Lower lobe of right lung (tissue), 2 donors: ENCODE data around the gene C2. TPM values are rescaled to one million over a fixed set of nuclear protein-coding genes. Genes with fewer than 3 reads are reported as not detected.
A peak's percentile ranks its signal among the peaks of the same experiment; 100 is the strongest.

Source experiments
- ATAC-seq, 2 donors: fragments of 200-7000 bp; cut with Tn5 transposase; one replicate each; pipeline ENCODE4 v1.9.1; 2020 to 2022; ENCODE audit warnings: mild to moderate bottlenecking in 2 of 2, moderate library complexity in 2 of 2
- DNase-seq: peaks from one replicate; pipeline ENCODE4 v3.0.0-alpha.2; 2020
- H3K27ac ChIP-seq: fragments of 200-600 bp; one replicate; pipeline ENCODE4 v1.8.0; 2022
- H3K27me3 ChIP-seq: fragments of 200-600 bp; one replicate; pipeline ENCODE4 v1.8.0; 2022; ENCODE audit warnings: low read depth
- H3K36me3 ChIP-seq: fragments of 200-600 bp; one replicate; pipeline ENCODE4 v1.8.0; 2022; ENCODE audit warnings: mild to moderate bottlenecking
- H3K4me1 ChIP-seq: fragments of 200-600 bp; one replicate; pipeline ENCODE4 v1.8.0; 2022
- H3K4me3 ChIP-seq: fragments of 200-600 bp; one replicate; pipeline ENCODE4 v1.8.0; 2022; ENCODE audit warnings: mild to moderate bottlenecking
- H3K9me3 ChIP-seq: fragments of 200-600 bp; one replicate; pipeline ENCODE4 v1.8.0; 2022
- intact Hi-C: fragments of 100-400 bp; cut with DNase I; formaldehyde crosslinking; loops from one replicate; pipeline ENCODE4 v1.11.0; 2022
- long read RNA-seq: library from polyadenylated mRNA; unstranded; transcript quantifications from one replicate; pipeline ENCODE4 v2.0.0, GENCODE V29; 2021
- total RNA-seq: library from RNA; stranded (reverse); fragmentation: NEBNext Ultra II Directional; extraction: Animal tissue kit (Norgen Biotek cat#: 25700); gene quantifications from one replicate; pipeline ENCODE4 v1.2.1, GENCODE V29; 2021
- TF ChIP-seq, protein P1 (sequence below): fragments of 200-600 bp; IDR thresholded peaks from one replicate; pipeline ENCODE4 v1.8.0; 2022; ENCODE audit warnings: antibody characterized with exemption, mild to moderate bottlenecking
- donor health status: DM: no; HTN: yes; CAD: no; lungs with severe emphysema.

The C2 gene
- total RNA-seq = 311 TPM
- long read RNA-seq, transcript C2-206 (16 exons, 2,434 nt) = minor isoform, 27 of 628 reads
- long read RNA-seq, transcript C2-201 (18 exons, 2,850 nt) = major isoform, 467 of 628 reads
- long read RNA-seq, transcript C2-205 (6 exons, 1,658 nt) = minor isoform, 16 of 628 reads
- long read RNA-seq, partial matches to known transcripts = 50 of 628 reads
- long read RNA-seq, other reads (novel, unspliced or antisense) = 66 of 628 reads

DNA sequence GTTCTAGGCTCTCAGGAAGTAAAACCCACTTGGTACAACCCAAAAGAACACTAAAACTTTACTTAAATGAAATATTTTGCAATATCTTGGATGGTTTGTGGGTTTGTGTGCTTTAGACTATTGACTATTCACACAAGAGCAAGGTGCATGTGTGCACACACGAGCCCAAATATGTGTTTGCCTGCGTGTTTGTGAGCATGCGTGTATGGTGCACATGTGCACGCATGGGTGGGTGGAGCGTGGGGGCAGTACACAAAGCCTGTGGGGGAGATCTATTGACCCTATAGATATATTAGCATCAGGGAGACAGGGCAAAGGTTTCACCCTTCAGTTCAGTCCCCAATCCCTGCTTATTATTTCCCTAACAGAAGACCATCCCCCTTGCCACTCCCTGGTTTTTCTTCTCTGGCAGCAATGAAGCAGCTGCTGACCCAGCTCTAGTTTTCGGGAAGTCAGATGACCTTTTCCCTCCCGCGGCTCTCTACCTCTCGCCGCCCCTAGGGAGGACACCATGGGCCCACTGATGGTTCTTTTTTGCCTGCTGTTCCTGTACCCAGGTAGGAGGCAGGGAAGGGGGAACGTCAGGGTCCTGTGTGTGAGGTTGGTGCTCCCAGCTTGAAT lies at the start of gene C2:
Gene C2, plus strand, starts transcription at position 476 of the 621 bp plus-strand sequence. Its CDS starts 36 bp downstream, at position 512.
- H3K9me3 ChIP-seq = no peaks in the 10 kb centered on the region
- TF ChIP-seq, protein P1, sequence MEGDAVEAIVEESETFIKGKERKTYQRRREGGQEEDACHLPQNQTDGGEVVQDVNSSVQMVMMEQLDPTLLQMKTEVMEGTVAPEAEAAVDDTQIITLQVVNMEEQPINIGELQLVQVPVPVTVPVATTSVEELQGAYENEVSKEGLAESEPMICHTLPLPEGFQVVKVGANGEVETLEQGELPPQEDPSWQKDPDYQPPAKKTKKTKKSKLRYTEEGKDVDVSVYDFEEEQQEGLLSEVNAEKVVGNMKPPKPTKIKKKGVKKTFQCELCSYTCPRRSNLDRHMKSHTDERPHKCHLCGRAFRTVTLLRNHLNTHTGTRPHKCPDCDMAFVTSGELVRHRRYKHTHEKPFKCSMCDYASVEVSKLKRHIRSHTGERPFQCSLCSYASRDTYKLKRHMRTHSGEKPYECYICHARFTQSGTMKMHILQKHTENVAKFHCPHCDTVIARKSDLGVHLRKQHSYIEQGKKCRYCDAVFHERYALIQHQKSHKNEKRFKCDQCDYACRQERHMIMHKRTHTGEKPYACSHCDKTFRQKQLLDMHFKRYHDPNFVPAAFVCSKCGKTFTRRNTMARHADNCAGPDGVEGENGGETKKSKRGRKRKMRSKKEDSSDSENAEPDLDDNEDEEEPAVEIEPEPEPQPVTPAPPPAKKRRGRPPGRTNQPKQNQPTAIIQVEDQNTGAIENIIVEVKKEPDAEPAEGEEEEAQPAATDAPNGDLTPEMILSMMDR = no peak
- H3K36me3 ChIP-seq = no peaks in the 10 kb centered on the region
- peaks cover 11% of the 10 kb centered on the region for H3K4me1 ChIP-seq
- H3K4me3 ChIP-seq = peak within 1 kb of the TSS; percentile 58
- ATAC-seq (peak; percentile 82 to 83), DNase-seq (peak; percentile 63)
- H3K27ac ChIP-seq = peak within 1 kb of the TSS; percentile 76
- H3K27me3 ChIP-seq = no peaks in the 10 kb centered on the region
- intact Hi-C loops = no loop called here

DNA sequence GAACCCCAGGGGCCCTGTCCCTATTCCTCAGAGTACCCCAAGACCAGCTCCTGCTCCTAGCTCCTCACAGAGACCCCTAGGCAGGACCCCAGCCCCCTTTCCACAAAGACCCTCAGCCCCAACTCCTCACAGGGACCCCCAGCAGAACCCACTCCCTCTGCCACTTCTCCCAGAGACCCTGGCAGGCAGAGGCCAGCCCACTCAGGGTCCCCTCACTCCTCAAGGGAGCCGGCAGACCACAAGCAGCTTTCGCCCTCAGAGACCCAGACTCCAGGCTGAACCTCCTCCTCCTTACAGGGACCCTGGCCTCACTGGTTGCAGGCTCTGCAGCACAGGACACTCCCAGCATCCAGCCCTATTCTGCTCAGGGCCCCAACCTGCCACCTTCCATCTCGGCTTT lies 49.3 kb upstream of the C2 start:
- H3K27me3 ChIP-seq = no peaks in the 10 kb centered on the region
- H3K27ac ChIP-seq = peak overlapping the region; percentile 53
- peaks cover 8% of the 10 kb centered on the region for H3K4me1 ChIP-seq
- no peak for DNase-seq
- H3K9me3 ChIP-seq = no peaks in the 10 kb centered on the region
- peak; percentile 23 to 40 for ATAC-seq
- H3K36me3 ChIP-seq = peaks cover 41% of the 10 kb centered on the region
- peak overlapping the region; percentile 42 for H3K4me3 ChIP-seq
- intact Hi-C loops = no loop called here
- TF ChIP-seq, protein P1 = no peak

DNA sequence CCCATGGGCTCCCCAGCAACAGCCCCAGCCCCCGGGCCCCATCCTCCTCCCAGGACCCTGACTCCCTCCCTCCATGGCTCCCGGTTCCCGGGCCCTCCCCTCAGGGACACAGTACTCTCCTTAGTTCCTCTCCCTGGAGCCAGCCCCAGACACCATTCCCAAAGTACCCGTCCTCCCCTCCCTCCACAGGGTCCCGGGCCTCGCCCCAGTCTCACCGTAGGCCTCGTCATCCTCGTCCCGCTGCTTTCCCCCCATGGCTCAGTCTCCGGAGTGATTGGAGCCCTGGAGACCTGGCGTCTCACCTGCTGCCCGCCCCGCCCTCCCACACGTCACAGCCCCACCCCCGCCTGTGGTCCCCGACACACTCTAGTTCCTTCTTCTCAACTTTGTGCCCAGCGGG lies 48.8 kb upstream of the C2 start, which contains the start of gene SLC44A4:
Gene SLC44A4, minus strand, starts transcription at position 272 of the 400 bp plus-strand sequence. Its CDS starts 17 bp downstream, at position 255.
- peaks cover 8% of the 10 kb centered on the region for H3K4me1 ChIP-seq
- TF ChIP-seq, protein P1 = no peak
- H3K36me3 ChIP-seq = peaks cover 46% of the 10 kb centered on the region
- intact Hi-C loops = no loop called here
- peak within 1 kb of the TSS; percentile 53 for H3K27ac ChIP-seq
- H3K4me3 ChIP-seq = peak within 1 kb of the TSS; percentile 42
- H3K9me3 ChIP-seq = no peaks in the 10 kb centered on the region
- DNase-seq (no peak), ATAC-seq (peak; percentile 67 to 86)
- H3K27me3 ChIP-seq = no peaks in the 10 kb centered on the region

DNA sequence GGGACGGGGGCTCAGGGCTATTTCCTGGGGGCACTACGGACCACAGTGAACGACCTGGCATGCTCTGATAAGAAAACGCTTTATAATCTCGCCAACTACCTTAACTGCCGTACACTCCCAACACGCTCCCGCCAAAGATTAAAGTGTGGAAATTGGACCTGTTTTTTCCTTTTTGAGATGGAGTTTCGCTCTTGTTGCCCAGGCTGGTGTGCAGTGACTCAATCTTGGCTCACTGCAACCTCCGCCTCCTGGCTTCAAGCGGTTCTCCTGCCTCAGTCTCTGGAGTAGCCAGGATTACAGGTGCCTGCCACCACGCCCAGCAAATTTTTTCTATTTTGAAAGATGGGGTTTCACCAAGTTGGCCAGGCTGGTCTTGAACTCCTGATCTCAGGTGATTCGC lies 48.4 kb upstream of the C2 start:
- Histone ChIP-seq H3K4me3 (peak overlapping the region; percentile 42), H3K27me3 (no peaks in the 10 kb centered on the region), H3K27ac (peak overlapping the region; percentile 16), H3K36me3 (peaks cover 50% of the 10 kb centered on the region), H3K9me3 (no peaks in the 10 kb centered on the region), H3K4me1 (peaks cover 8% of the 10 kb centered on the region)
- TF ChIP-seq, protein P1 = no peak
- no peak for DNase-seq
- ATAC-seq = no peak
- intact Hi-C loops = no loop called here

DNA sequence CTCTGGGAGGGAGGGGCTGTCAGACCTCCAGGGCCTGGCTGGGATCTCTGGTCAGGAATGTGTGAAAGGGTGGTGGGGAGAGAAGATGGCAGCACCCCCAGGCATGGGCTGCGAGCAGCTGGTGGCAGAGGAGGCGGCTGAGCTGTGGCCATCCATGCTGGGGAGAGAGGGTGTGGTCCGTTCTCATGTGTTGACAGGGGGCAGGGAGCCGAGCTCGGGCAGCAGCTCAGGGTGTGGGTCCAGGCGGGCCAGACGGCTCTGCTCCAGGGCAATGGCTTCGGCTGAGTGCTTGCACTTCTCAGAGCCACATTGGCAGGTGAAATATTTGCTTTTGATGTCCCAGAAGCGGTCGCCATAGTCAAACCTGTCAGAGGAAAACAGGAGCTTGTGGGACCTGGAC lies 47.6 kb upstream of the C2 start:
- Histone ChIP-seq H3K27me3 (no peaks in the 10 kb centered on the region), H3K27ac (no peak overlapping the region), H3K36me3 (peaks cover 58% of the 10 kb centered on the region), H3K9me3 (no peaks in the 10 kb centered on the region), H3K4me1 (peaks cover 8% of the 10 kb centered on the region), H3K4me3 (no peak overlapping the region)
- ATAC-seq (no peak), DNase-seq (no peak)
- TF ChIP-seq, protein P1 = no peak
- intact Hi-C loops = no loop called here
